Measurements from ENCODE around the gene COMMD1.
A peak's percentile ranks its signal among the peaks of the same experiment; 100 is the strongest.

Gene COMMD1

DNA sequence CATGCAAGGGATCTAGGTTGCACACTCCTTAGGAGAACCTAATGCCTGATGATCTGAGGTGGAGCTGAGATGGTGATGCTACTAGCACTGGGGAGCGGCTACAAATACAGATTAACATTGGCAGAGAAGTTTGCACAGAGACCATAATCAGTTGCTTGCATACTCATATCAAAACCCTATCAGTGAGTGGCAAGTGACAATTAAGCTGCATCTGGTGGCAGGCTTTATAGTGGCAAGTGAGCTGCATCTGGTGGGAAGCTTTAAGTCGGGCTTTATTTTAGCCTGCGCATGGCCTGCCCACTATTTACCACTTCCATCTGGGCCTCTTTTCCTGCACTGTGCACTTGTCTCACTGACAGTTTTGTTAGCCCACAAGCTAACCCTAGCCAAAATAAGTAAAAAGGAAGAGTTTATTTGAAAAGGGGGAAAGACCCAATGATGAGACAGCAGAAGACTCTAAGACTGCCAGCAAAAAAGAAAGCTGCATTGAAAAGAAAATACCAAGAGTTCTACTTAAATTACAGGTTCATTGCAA lies 149.5 kb downstream of the COMMD1 start:
- H3K4me1 ChIP-seq (ENCODE audit: low read length): peaks cover 40% of the 10 kb centered on the region
- H3K9ac ChIP-seq (ENCODE audit: low read length): no peak overlapping the region
- no peaks in the 10 kb centered on the region for H3K9me3 ChIP-seq (replicated peaks; ENCODE audit: insufficient read depth, low read length)
- DNase-seq: no peak
- no peak overlapping the region for H3K27ac ChIP-seq (ENCODE audit: low read length)
- no peak overlapping the region for H2AFZ ChIP-seq (ENCODE audit: low read length)
- no peak overlapping the region for H3K4me3 ChIP-seq (ENCODE audit: low read length)
- H4K20me1 ChIP-seq (ENCODE audit: insufficient read depth, low read length): no peaks in the 10 kb centered on the region
- no peaks in the 10 kb centered on the region for H3K9me2 ChIP-seq (replicated peaks; ENCODE audit: insufficient read depth, low read length)
- no peaks in the 10 kb centered on the region for H3K79me2 ChIP-seq (ENCODE audit: low read length)
- H3K4me2 ChIP-seq (ENCODE audit: low read depth, low read length): 0 out of 2 replicates have a peak overlapping the region, but pooled peaks have one; percentile 71
- no peak for TF ChIP-seq EZH2phosphoT487 (IDR thresholded peaks at IDR 0.05; ENCODE audit: low read length)
- no peak for TF ChIP-seq EZH2 (optimal IDR thresholded peaks at IDR 0.05; ENCODE audit: low read depth, low read length)
- TF ChIP-seq, protein P1, sequence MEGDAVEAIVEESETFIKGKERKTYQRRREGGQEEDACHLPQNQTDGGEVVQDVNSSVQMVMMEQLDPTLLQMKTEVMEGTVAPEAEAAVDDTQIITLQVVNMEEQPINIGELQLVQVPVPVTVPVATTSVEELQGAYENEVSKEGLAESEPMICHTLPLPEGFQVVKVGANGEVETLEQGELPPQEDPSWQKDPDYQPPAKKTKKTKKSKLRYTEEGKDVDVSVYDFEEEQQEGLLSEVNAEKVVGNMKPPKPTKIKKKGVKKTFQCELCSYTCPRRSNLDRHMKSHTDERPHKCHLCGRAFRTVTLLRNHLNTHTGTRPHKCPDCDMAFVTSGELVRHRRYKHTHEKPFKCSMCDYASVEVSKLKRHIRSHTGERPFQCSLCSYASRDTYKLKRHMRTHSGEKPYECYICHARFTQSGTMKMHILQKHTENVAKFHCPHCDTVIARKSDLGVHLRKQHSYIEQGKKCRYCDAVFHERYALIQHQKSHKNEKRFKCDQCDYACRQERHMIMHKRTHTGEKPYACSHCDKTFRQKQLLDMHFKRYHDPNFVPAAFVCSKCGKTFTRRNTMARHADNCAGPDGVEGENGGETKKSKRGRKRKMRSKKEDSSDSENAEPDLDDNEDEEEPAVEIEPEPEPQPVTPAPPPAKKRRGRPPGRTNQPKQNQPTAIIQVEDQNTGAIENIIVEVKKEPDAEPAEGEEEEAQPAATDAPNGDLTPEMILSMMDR (IDR thresholded peaks at IDR 0.05; ENCODE audit: low read length): no peak
- no peaks in the 10 kb centered on the region for H3K36me3 ChIP-seq (replicated peaks; ENCODE audit: insufficient read depth, low read length)
- no peaks in the 10 kb centered on the region for H3K27me3 ChIP-seq (replicated peaks; ENCODE audit: insufficient read depth, low read length)
- H3F3A ChIP-seq (ENCODE audit: insufficient read depth, low read length): peaks cover 18% of the 10 kb centered on the region

DNA sequence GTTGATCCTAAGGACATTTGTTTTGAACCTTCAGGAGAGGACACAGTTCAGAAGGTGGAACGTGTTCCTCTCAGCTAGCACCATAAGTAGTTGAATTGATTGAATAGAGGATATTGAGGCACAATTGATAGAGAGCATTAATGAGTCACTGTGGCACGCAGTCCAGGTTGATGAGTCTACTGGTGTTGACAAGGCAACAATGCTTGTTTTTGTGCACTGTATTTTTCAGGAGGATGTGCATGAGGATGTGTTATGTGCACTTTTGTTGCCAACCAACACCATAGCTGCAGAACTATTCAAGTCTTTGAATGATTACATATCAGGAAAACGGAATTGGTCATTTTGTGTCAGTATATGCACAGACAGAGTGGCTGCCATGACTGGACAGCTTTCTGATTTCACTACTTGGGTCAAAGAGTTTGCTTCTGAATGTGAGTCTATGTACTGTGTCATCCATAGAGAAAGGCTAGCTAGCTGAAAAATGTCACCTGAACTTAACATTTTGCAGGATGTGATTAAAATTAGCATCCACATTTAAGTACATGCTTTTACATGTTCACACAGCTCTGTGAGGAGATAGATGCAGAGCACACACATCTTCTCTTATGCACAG lies 150.4 kb downstream of the COMMD1 start:
- no peak for DNase-seq
- H3K79me2 ChIP-seq (ENCODE audit: low read length): no peaks in the 10 kb centered on the region
- no peak overlapping the region for H3K9ac ChIP-seq (ENCODE audit: low read length)
- no peaks in the 10 kb centered on the region for H3K9me2 ChIP-seq (replicated peaks; ENCODE audit: insufficient read depth, low read length)
- no peak overlapping the region for H3K4me3 ChIP-seq (ENCODE audit: low read length)
- H3K36me3 ChIP-seq (replicated peaks; ENCODE audit: insufficient read depth, low read length): no peaks in the 10 kb centered on the region
- peaks cover 20% of the 10 kb centered on the region for H3F3A ChIP-seq (ENCODE audit: insufficient read depth, low read length)
- no peak for TF ChIP-seq EZH2phosphoT487 (IDR thresholded peaks at IDR 0.05; ENCODE audit: low read length)
- TF ChIP-seq, protein P1 (IDR thresholded peaks at IDR 0.05; ENCODE audit: low read length): no peak
- TF ChIP-seq EZH2 (optimal IDR thresholded peaks at IDR 0.05; ENCODE audit: low read depth, low read length): no peak
- no peak overlapping the region for H3K27ac ChIP-seq (ENCODE audit: low read length)
- H3K9me3 ChIP-seq (replicated peaks; ENCODE audit: insufficient read depth, low read length): no peaks in the 10 kb centered on the region
- no peak overlapping the region for H2AFZ ChIP-seq (ENCODE audit: low read length)
- no peaks in the 10 kb centered on the region for H4K20me1 ChIP-seq (ENCODE audit: insufficient read depth, low read length)
- H3K4me1 ChIP-seq (ENCODE audit: low read length): peaks cover 32% of the 10 kb centered on the region
- H3K4me2 ChIP-seq (ENCODE audit: low read depth, low read length): no peak overlapping the region
- no peaks in the 10 kb centered on the region for H3K27me3 ChIP-seq (replicated peaks; ENCODE audit: insufficient read depth, low read length)

DNA sequence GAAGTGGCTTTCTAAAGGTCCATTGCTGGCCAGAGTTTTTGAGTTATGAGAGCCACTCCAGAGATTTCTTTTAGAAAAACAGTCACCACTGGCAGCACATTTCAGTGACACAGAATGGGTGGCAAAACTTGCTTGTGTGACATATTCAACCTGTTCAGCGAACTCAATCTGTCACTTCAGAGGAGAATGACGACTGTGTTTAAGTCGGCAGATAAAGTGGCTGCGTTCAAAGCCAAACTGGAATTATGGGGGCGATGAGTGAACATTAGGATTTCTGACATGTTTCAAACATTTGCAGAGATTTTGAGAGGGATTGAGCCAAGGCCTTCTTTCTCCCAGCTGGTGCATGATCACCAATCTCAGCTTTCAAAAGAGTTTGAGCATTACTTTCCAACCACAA lies 150.9 kb downstream of the COMMD1 start:
- no peak for DNase-seq
- Histone ChIP-seq H3K27me3 (replicated peaks; ENCODE audit: insufficient read depth, low read length) (no peaks in the 10 kb centered on the region), H3K9me2 (replicated peaks; ENCODE audit: insufficient read depth, low read length) (no peaks in the 10 kb centered on the region), H3K4me3 (ENCODE audit: low read length) (no peak overlapping the region), H3K27ac (ENCODE audit: low read length) (no peak overlapping the region), H3K36me3 (replicated peaks; ENCODE audit: insufficient read depth, low read length) (no peaks in the 10 kb centered on the region), H3F3A (ENCODE audit: insufficient read depth, low read length) (peaks cover 21% of the 10 kb centered on the region), H3K79me2 (ENCODE audit: low read length) (no peaks in the 10 kb centered on the region), H3K4me1 (ENCODE audit: low read length) (peaks cover 32% of the 10 kb centered on the region), H3K9me3 (replicated peaks; ENCODE audit: insufficient read depth, low read length) (no peaks in the 10 kb centered on the region), H3K9ac (ENCODE audit: low read length) (no peak overlapping the region), H2AFZ (ENCODE audit: low read length) (no peak overlapping the region), H3K4me2 (ENCODE audit: low read depth, low read length) (no peak overlapping the region), H4K20me1 (ENCODE audit: insufficient read depth, low read length) (no peaks in the 10 kb centered on the region)
- TF ChIP-seq, protein P1 (IDR thresholded peaks at IDR 0.05; ENCODE audit: low read length): no peak
- TF ChIP-seq EZH2 (optimal IDR thresholded peaks at IDR 0.05; ENCODE audit: low read depth, low read length): no peak
- no peak for TF ChIP-seq EZH2phosphoT487 (IDR thresholded peaks at IDR 0.05; ENCODE audit: low read length)
